ENCODE data around the gene SLC9A9.

- TF ChIP-seq CTCF (conservative IDR thresholded peaks at IDR 0.05; ENCODE audit: low read depth, low read length) (no peak), EZH2 (IDR thresholded peaks at IDR 0.05; ENCODE audit: borderline replicate concordance, low read depth, low read length, poor library complexity, severe bottlenecking) (no peak)
Measured at GRCh38 chr3:143629726-143630125, 218.5 kb downstream of the SLC9A9 start.
